H9 (cell line): ENCODE results near the gene MCHR1. TPM values are rescaled to one million over a fixed set of nuclear protein-coding genes. Genes with fewer than 3 reads are reported as not detected.

Experiments used
- DNase-seq: peaks from one replicate; pipeline ENCODE4 v3.0.0-alpha.2; 2017
- H2AFZ ChIP-seq: one replicate; pipeline ENCODE4 v1.6.1; 2013; ENCODE audit warnings: mild to moderate bottlenecking, low read length, control low read depth, moderate library complexity
- H2AK5ac ChIP-seq: 2 replicates; pipeline ENCODE4 v1.6.1; 2013; ENCODE audit warnings: low read length, control low read depth, mixed read lengths; ENCODE audit not compliant: insufficient read length
- H2BK120ac ChIP-seq: one replicate; pipeline ENCODE4 v1.6.1; 2013; ENCODE audit warnings: low read depth, mild to moderate bottlenecking, low read length, control low read depth, inconsistent platforms; ENCODE audit not compliant: poor library complexity, severe bottlenecking
- H2BK12ac ChIP-seq: 2 replicates; pipeline ENCODE4 v1.6.1; 2013; ENCODE audit warnings: low read length, control low read depth, mixed read lengths, low read depth; ENCODE audit not compliant: insufficient read length
- H2BK15ac ChIP-seq: 2 replicates; pipeline ENCODE4 v1.6.1; 2013; ENCODE audit warnings: low read depth, low read length, control low read depth
- H2BK20ac ChIP-seq: one replicate; pipeline ENCODE4 v1.6.1; 2013; ENCODE audit warnings: low read depth, mild to moderate bottlenecking, low read length, control low read depth, inconsistent platforms; ENCODE audit not compliant: poor library complexity, severe bottlenecking
- H2BK5ac ChIP-seq: 2 replicates; pipeline ENCODE4 v1.6.1; 2013; ENCODE audit warnings: low read length, control low read depth, mixed read lengths; ENCODE audit not compliant: insufficient read length
- H3K14ac ChIP-seq: 2 replicates; pipeline ENCODE4 v1.6.1; 2013; ENCODE audit warnings: low read length, control low read depth; ENCODE audit not compliant: insufficient read depth
- H3K18ac ChIP-seq: 2 replicates; pipeline ENCODE4 v1.6.1; 2013; ENCODE audit warnings: low read depth, mild to moderate bottlenecking, mixed read lengths, low read length, control low read depth; ENCODE audit not compliant: insufficient read length
- H3K23ac ChIP-seq: 2 replicates; pipeline ENCODE4 v1.6.1; 2013; ENCODE audit warnings: low read length, control low read depth, mixed read lengths, low read depth; ENCODE audit not compliant: insufficient read length
- H3K23me2 ChIP-seq: 2 replicates; pipeline ENCODE4 v1.6.1; 2013; ENCODE audit warnings: low read depth, mild to moderate bottlenecking, mixed read lengths, low read length, control low read depth; ENCODE audit not compliant: insufficient read length, poor library complexity, severe bottlenecking
- H3K27ac ChIP-seq: 2 replicates; pipeline ENCODE4 v1.5.1; 2013; ENCODE audit warnings: low read length, control low read depth, mixed read lengths, low read depth; ENCODE audit not compliant: insufficient read length
- H3K27me3 ChIP-seq: 2 replicates; pipeline ENCODE4 v1.6.1; 2013; ENCODE audit warnings: low read length, control low read depth, inconsistent platforms; ENCODE audit not compliant: insufficient read depth
- H3K4ac ChIP-seq: 2 replicates; pipeline ENCODE4 v1.6.1; 2013; ENCODE audit warnings: low read depth, mild to moderate bottlenecking, control low read depth, inconsistent platforms, low read length, moderate library complexity
- H3K4me1 ChIP-seq: 2 replicates; pipeline ENCODE4 v1.6.1; 2013; ENCODE audit warnings: low read length, control low read depth, inconsistent platforms; ENCODE audit not compliant: insufficient read depth
- H3K4me2 ChIP-seq: 2 replicates; pipeline ENCODE4 v1.6.1; 2013; ENCODE audit warnings: low read length, control low read depth, mixed read lengths; ENCODE audit not compliant: insufficient read length, insufficient read depth
- H3K56ac ChIP-seq: 2 replicates; pipeline ENCODE4 v1.6.1; 2013; ENCODE audit warnings: low read depth, mild to moderate bottlenecking, mixed read lengths, low read length, control low read depth; ENCODE audit not compliant: insufficient read length
- H3K79me1 ChIP-seq: 2 replicates; pipeline ENCODE4 v1.6.1; 2013; ENCODE audit warnings: low read depth, mild to moderate bottlenecking, moderate library complexity, low read length, control low read depth, inconsistent platforms; ENCODE audit not compliant: insufficient read depth, poor library complexity, severe bottlenecking
- H3K79me2 ChIP-seq: 2 replicates; pipeline ENCODE4 v1.6.1; 2013; ENCODE audit warnings: low read length, control low read depth, inconsistent platforms; ENCODE audit not compliant: insufficient read depth
- H3K9ac ChIP-seq: 2 replicates; pipeline ENCODE4 v1.6.1; 2013; ENCODE audit warnings: low read length, control low read depth, mixed read lengths; ENCODE audit not compliant: insufficient read length; ENCODE audit errors: extremely low read depth
- H3K9me3 ChIP-seq: one replicate; pipeline ENCODE4 v1.6.1; 2013; ENCODE audit warnings: low read depth, low read length, inconsistent platforms; ENCODE audit not compliant: control insufficient read depth
- H3T11ph ChIP-seq: one replicate; pipeline ENCODE4 v1.6.1; 2013; ENCODE audit warnings: mild to moderate bottlenecking, low read length, control low read depth, inconsistent platforms
- H4K20me1 ChIP-seq: one replicate; pipeline ENCODE4 v1.6.1; 2013; ENCODE audit not compliant: control insufficient read depth, insufficient read length, insufficient read depth
- H4K5ac ChIP-seq: 2 replicates; pipeline ENCODE4 v1.6.1; 2013; ENCODE audit warnings: low read depth, mild to moderate bottlenecking, mixed read lengths, low read length, control low read depth; ENCODE audit not compliant: insufficient read length
- H4K8ac ChIP-seq: replicated peaks from 2 replicates; pipeline ENCODE4 v1.6.1; 2013; ENCODE audit warnings: low read length, control low read depth, mixed read lengths, low read depth; ENCODE audit not compliant: insufficient read length
- H4K91ac ChIP-seq: 2 replicates; pipeline ENCODE4 v1.6.1; 2013; ENCODE audit warnings: low read depth, mild to moderate bottlenecking, moderate library complexity, mixed read lengths, low read length, control low read depth; ENCODE audit not compliant: insufficient read length
- H3K27ac Mint-ChIP-seq, 3 experiments: 2 replicates in 2 of 3; 3 replicates in 1 of 3; pipeline ENCODE4 v1.8.0; 2020 to 2021; ENCODE audit warnings: mixed read lengths in 3 of 3, mild to moderate bottlenecking in 1 of 3, moderate library complexity in 1 of 3
- H3K27me3 Mint-ChIP-seq: 2 replicates; pipeline ENCODE4 v1.8.0; 2021; ENCODE audit warnings: low read depth, mild to moderate bottlenecking, moderate library complexity, mixed read lengths
- H3K36me3 Mint-ChIP-seq, 3 experiments: 2 replicates in 2 of 3; 3 replicates in 1 of 3; pipeline ENCODE4 v1.8.0; 2020 to 2021; ENCODE audit warnings: low read depth in 3 of 3, mixed read lengths in 3 of 3; ENCODE audit not compliant: insufficient read depth in 1 of 3
- H3K4me1 Mint-ChIP-seq, 2 experiments: 2 replicates each; pipeline ENCODE4 v1.8.0; 2020; ENCODE audit warnings: mixed read lengths in 2 of 2
- H3K4me3 Mint-ChIP-seq, 2 experiments: 2 replicates in 1 of 2; 3 replicates in 1 of 2; pipeline ENCODE4 v1.8.0; 2020 to 2021; ENCODE audit warnings: mild to moderate bottlenecking in 2 of 2, mixed read lengths in 2 of 2, moderate library complexity in 1 of 2
- H3K9me3 Mint-ChIP-seq, 2 experiments: 2 replicates in 1 of 2; 3 replicates in 1 of 2; pipeline ENCODE4 v1.8.0; 2020; ENCODE audit warnings: mild to moderate bottlenecking in 2 of 2, mixed read lengths in 2 of 2, moderate library complexity in 1 of 2
- WGBS: extraction: QIAGEN DNeasy Blood & Tissue Kit; methylation state at CpG from one replicate; pipeline ENCODE4 v1.1.7; 2013; ENCODE audit warnings: missing lambda C conversion rate, low lambda C conversion rate, mixed read lengths; ENCODE audit not compliant: insufficient read length; ENCODE audit errors: extremely low coverage; 5-methylcytosine and 5-hydroxymethylcytosine counted together
- total RNA-seq: library from RNA; stranded (reverse); gene quantifications from 2 replicates; pipeline ENCODE4 v1.2.1, GENCODE V29; 2021
- TF ChIP-seq, protein P1 (sequence below): fragments of 200-600 bp; sonication (generic); conservative IDR thresholded peaks from 3 replicates; pipeline ENCODE4 v1.8.0; 2021; ENCODE audit warnings: antibody characterized with exemption, mild to moderate bottlenecking

Gene MCHR1
- total RNA-seq, 1 experiment from 2014 or later = 2.9 TPM

- Histone ChIP-seq H2AK5ac (no peak overlapping the region), H3K79me2 (no peaks in the 10 kb centered on the region), H3T11ph (no peak overlapping the region), H3K79me1 (no peaks in the 10 kb centered on the region), H3K18ac (no peak overlapping the region), H3K9ac (no peak overlapping the region), H4K91ac (no peak overlapping the region), H3K9me3 (no peaks in the 10 kb centered on the region), H4K20me1 (no peaks in the 10 kb centered on the region), H3K27me3 (no peaks in the 10 kb centered on the region), H3K4me2 (no peak overlapping the region), H4K8ac (no peak overlapping the region), H3K23me2 (peaks cover 2% of the 10 kb centered on the region), H3K56ac (no peak overlapping the region), H3K4ac (no peak overlapping the region), H2AFZ (no peak overlapping the region), H2BK20ac (no peak overlapping the region), H3K4me1 (no peaks in the 10 kb centered on the region; the same call in 1 of the 2 replicates), H2BK5ac (no peak overlapping the region), H3K14ac (no peak overlapping the region; the same call in 1 of the 2 replicates), H3K23ac (no peak overlapping the region), H2BK12ac (no peak overlapping the region), H2BK120ac (no peak overlapping the region), H2BK15ac (no peak overlapping the region), H4K5ac (no peak overlapping the region), H3K27ac (no peak overlapping the region)
- TF ChIP-seq, protein P1, sequence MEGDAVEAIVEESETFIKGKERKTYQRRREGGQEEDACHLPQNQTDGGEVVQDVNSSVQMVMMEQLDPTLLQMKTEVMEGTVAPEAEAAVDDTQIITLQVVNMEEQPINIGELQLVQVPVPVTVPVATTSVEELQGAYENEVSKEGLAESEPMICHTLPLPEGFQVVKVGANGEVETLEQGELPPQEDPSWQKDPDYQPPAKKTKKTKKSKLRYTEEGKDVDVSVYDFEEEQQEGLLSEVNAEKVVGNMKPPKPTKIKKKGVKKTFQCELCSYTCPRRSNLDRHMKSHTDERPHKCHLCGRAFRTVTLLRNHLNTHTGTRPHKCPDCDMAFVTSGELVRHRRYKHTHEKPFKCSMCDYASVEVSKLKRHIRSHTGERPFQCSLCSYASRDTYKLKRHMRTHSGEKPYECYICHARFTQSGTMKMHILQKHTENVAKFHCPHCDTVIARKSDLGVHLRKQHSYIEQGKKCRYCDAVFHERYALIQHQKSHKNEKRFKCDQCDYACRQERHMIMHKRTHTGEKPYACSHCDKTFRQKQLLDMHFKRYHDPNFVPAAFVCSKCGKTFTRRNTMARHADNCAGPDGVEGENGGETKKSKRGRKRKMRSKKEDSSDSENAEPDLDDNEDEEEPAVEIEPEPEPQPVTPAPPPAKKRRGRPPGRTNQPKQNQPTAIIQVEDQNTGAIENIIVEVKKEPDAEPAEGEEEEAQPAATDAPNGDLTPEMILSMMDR = no peak; the same call in 2 of the 3 replicates
- Mint-ChIP-seq H3K4me3 (no peak overlapping the region), H3K4me1 (peaks cover 27 to 30% of the 10 kb centered on the region in 2 experiments), H3K27me3 (no peaks in the 10 kb centered on the region), H3K9me3 (no peaks in the 10 kb centered on the region), H3K27ac (peak overlapping the region; percentile 75 to 92 (median 82); a peak in 3 of 7 replicates), H3K36me3 (no peaks in the 10 kb centered on the region; a peak in 1 of 7 replicates)
- DNase-seq = peak; percentile 70
- WGBS = no CpG with 5 or more reads among the region's 8 CpGs
These were observed 11.1 kb downstream of the MCHR1 start for GRCh38 chr22:40690370-40690769.
